Natural killer cell (primary cell): ENCODE results near the gene IQSEC1. TPM values are rescaled to one million over a fixed set of nuclear protein-coding genes. Genes with fewer than 3 reads are reported as not detected.

Experiments
- ATAC-seq, 3 donors: fragments of 150-1000 bp in 2 of 3; fragments of 200-7000 bp in 1 of 3; cut with Tn5 transposase; 1 replicate in 1 of 3; 2 replicates in 2 of 3; pipeline ENCODE4 v1.10.0; 2021; ENCODE audit warnings: mild to moderate bottlenecking in 2 of 3, moderate library complexity in 2 of 3
- DNase-seq, 2 donors: peaks; one replicate each; pipeline versions ENCODE4 v3.0.0 to v3.0.0-alpha.2; 2013 to 2021; ENCODE audit warnings: mixed read lengths in 1 of 2
- H3K27ac ChIP-seq: one replicate; pipeline ENCODE4 v1.5.1; 2013; ENCODE audit warnings: mild to moderate bottlenecking, low read length
- H3K27me3 ChIP-seq: one replicate; pipeline ENCODE4 v1.6.1; 2013; ENCODE audit warnings: low read length; ENCODE audit not compliant: control insufficient read depth, insufficient read depth
- H3K36me3 ChIP-seq: one replicate; pipeline ENCODE4 v1.6.1; 2013; ENCODE audit warnings: low read length; ENCODE audit not compliant: control insufficient read depth, insufficient read depth
- H3K4me1 ChIP-seq: one replicate; pipeline ENCODE4 v1.6.1; 2013; ENCODE audit warnings: low read length; ENCODE audit not compliant: control insufficient read depth, insufficient read depth
- H3K4me3 ChIP-seq: one replicate; pipeline ENCODE4 v1.5.1; 2013; ENCODE audit warnings: low read length
- H3K9me3 ChIP-seq: one replicate; pipeline ENCODE4 v1.6.1; 2013; ENCODE audit warnings: low read length; ENCODE audit not compliant: control insufficient read depth, insufficient read depth
- H3K27ac Mint-ChIP-seq, 2 donors: one replicate each; pipeline ENCODE4 v1.8.0; 2022; ENCODE audit warnings: mild to moderate bottlenecking in 2 of 2, mixed read lengths in 2 of 2, moderate library complexity in 1 of 2
- H3K27me3 Mint-ChIP-seq, 2 donors: one replicate each; pipeline ENCODE4 v1.8.0; 2022; ENCODE audit warnings: low read depth in 2 of 2, mixed read lengths in 2 of 2
- H3K36me3 Mint-ChIP-seq: one replicate; pipeline ENCODE4 v1.8.0; 2022; ENCODE audit warnings: mixed read lengths
- H3K4me1 Mint-ChIP-seq, 2 donors: one replicate each; pipeline ENCODE4 v1.8.0; 2022; ENCODE audit warnings: mixed read lengths in 2 of 2
- H3K4me3 Mint-ChIP-seq: one replicate; pipeline ENCODE4 v1.8.0; 2022; ENCODE audit warnings: mild to moderate bottlenecking, moderate library complexity, mixed read lengths
- H3K9me3 Mint-ChIP-seq, 2 donors: one replicate each; pipeline ENCODE4 v1.8.0; 2022; ENCODE audit warnings: mixed read lengths in 2 of 2
- WGBS: methylation state at CpG from one replicate; pipeline ENCODE4 v1.1.7; 2013; ENCODE audit warnings: missing lambda C conversion rate; ENCODE audit not compliant: insufficient coverage; 5-methylcytosine and 5-hydroxymethylcytosine counted together
- intact Hi-C: fragments of 100-400 bp; cut with micrococcal nuclease; formaldehyde crosslinking; loops from one replicate; pipeline ENCODE4 v1.14.2; 2022
- total RNA-seq, 4 donors: library from RNA; stranded (reverse); fragments of 120-200 nt in 1 of 4; gene quantifications; one replicate each; pipeline versions ENCODE4 v1.2.3 to v1.2.4, GENCODE V29; 2013 to 2022
- TF ChIP-seq, protein P1 (sequence below): fragments of 200-600 bp; IDR thresholded peaks from one replicate; pipeline ENCODE4 v1.8.0; 2022; ENCODE audit warnings: antibody characterized with exemption

IQSEC1 gene
- total RNA-seq, 3 donors from 2014 or later (not counting 1 experiment from before 2014, with no cell fraction given) = 124 to 189 (median 138) TPM

DNA sequence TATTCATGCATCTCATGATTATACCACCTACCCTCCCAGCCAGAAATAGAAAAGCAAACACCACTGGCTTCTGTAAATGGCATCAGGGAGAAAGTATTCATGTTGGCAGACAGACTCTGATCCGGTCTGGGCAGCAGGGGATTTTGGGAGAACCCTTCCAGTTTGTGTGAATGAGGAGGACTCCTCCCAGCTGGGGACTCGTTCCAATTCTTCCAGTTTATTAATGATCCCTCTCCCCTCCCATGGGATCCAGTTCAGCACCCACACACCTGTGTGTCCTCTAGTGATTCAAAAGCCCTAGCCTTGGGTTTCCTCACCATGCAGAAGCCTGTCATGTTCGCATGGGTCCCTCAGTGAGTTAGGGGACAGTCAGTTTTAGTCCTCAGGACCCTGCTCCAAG, 110.9 kb downstream of the IQSEC1 start:
- H3K9me3 ChIP-seq = no peaks in the 10 kb centered on the region
- intact Hi-C loops = no loop called here
- no peaks in the 10 kb centered on the region for H3K36me3 ChIP-seq
- ATAC-seq (no peak), DNase-seq (no peak)
- H3K27ac ChIP-seq = no peak overlapping the region
- Mint-ChIP-seq H3K36me3 (no peaks in the 10 kb centered on the region), H3K4me1 (peaks cover 78 to 94% of the 10 kb centered on the region in 2 donors), H3K27me3 (no peaks in the 10 kb centered on the region), H3K27ac (peak overlapping the region; percentile 78 to 89), H3K9me3 (no peaks in the 10 kb centered on the region), H3K4me3 (peak overlapping the region; percentile 74)
- 97% methylated on average over 3 of the region's 3 CpGs for WGBS
- H3K4me1 ChIP-seq = peaks cover 91% of the 10 kb centered on the region
- H3K27me3 ChIP-seq = no peaks in the 10 kb centered on the region
- no peak overlapping the region for H3K4me3 ChIP-seq
- TF ChIP-seq, protein P1, sequence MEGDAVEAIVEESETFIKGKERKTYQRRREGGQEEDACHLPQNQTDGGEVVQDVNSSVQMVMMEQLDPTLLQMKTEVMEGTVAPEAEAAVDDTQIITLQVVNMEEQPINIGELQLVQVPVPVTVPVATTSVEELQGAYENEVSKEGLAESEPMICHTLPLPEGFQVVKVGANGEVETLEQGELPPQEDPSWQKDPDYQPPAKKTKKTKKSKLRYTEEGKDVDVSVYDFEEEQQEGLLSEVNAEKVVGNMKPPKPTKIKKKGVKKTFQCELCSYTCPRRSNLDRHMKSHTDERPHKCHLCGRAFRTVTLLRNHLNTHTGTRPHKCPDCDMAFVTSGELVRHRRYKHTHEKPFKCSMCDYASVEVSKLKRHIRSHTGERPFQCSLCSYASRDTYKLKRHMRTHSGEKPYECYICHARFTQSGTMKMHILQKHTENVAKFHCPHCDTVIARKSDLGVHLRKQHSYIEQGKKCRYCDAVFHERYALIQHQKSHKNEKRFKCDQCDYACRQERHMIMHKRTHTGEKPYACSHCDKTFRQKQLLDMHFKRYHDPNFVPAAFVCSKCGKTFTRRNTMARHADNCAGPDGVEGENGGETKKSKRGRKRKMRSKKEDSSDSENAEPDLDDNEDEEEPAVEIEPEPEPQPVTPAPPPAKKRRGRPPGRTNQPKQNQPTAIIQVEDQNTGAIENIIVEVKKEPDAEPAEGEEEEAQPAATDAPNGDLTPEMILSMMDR = no peak

DNA sequence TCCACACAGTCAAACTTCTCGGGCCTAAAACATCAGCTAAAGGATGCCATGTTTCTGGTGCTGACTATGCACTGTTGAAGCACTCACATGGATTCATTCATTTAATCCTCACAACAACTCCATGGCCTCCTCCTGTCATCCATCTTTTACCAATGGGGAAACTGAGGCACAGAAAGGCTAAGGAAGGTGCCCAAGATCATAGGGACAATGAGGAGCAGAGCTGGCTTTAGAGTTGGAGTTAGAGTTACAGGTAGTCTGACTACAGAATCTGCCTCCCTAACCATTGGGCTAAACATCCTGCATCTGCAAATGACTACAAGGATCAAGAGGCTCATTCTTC, 111.6 kb downstream of the IQSEC1 start:
- intact Hi-C loops = no loop called here

DNA sequence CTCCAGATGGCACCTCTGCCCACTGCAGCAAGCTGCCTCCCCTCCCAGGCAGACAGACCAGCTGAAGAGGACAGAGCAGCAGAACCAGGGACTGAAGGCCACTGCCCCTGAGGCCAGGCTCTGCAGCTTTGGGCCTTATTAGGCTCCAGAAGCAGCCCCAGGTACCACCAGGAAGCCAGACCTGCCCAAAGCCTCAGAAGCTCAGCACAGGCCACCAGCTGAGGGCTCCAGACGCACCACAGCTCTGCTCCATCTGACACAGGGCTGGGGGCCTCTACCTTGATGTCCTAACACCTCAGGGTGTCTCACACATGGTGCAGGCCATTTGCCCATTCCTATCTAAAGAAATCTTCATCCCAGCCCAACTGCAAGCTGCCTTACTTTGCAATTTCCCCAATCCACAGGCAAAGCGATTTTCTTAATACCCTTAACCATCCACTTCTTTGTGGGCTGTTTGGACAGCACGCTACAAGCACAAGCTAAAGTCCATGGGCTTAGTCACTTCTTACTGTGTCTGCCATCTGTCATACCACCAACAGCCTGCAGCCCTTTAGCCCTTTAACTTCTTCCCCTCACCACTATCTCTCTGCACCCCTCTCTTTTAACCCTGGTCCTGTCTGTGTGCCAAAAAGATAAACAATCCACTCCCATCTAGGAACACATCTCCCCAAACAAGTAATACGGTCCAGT, 112.1 kb downstream of the IQSEC1 start:
- Mint-ChIP-seq H3K27ac (peak overlapping the region; percentile 52 to 63), H3K9me3 (no peaks in the 10 kb centered on the region), H3K27me3 (no peaks in the 10 kb centered on the region), H3K36me3 (no peaks in the 10 kb centered on the region), H3K4me1 (peaks cover 80 to 94% of the 10 kb centered on the region in 2 donors), H3K4me3 (peak overlapping the region; percentile 28)
- WGBS = 85% methylated on average over 4 of the region's 4 CpGs
- Histone ChIP-seq H3K9me3 (no peaks in the 10 kb centered on the region), H3K27me3 (no peaks in the 10 kb centered on the region), H3K4me1 (peaks cover 91% of the 10 kb centered on the region), H3K4me3 (no peak overlapping the region), H3K27ac (no peak overlapping the region), H3K36me3 (no peaks in the 10 kb centered on the region)
- ATAC-seq = no peak
- TF ChIP-seq, protein P1 = no peak
- intact Hi-C loops = no loop called here
- no peak for DNase-seq

More for the DNA sequence above, 111.6 kb downstream of the IQSEC1 start:
- H3K4me1 ChIP-seq = peaks cover 91% of the 10 kb centered on the region
- H3K9me3 Mint-ChIP-seq = no peaks in the 10 kb centered on the region
- H3K9me3 ChIP-seq = no peaks in the 10 kb centered on the region
- TF ChIP-seq, protein P1 = no peak
- H3K27me3 ChIP-seq = no peaks in the 10 kb centered on the region
- H3K4me1 Mint-ChIP-seq = peaks cover 80 to 94% of the 10 kb centered on the region in 2 donors
- ATAC-seq (no peak), DNase-seq (no peak)
- H3K4me3 ChIP-seq = no peak overlapping the region
- peak overlapping the region; percentile 52 to 63 for H3K27ac Mint-ChIP-seq
- no peak overlapping the region for H3K27ac ChIP-seq
- no peaks in the 10 kb centered on the region for H3K36me3 Mint-ChIP-seq
- peak overlapping the region; percentile 28 for H3K4me3 Mint-ChIP-seq
- no peaks in the 10 kb centered on the region for H3K36me3 ChIP-seq
- 100% methylated on average over 1 of the region's 1 CpG for WGBS
- H3K27me3 Mint-ChIP-seq = no peaks in the 10 kb centered on the region

DNA sequence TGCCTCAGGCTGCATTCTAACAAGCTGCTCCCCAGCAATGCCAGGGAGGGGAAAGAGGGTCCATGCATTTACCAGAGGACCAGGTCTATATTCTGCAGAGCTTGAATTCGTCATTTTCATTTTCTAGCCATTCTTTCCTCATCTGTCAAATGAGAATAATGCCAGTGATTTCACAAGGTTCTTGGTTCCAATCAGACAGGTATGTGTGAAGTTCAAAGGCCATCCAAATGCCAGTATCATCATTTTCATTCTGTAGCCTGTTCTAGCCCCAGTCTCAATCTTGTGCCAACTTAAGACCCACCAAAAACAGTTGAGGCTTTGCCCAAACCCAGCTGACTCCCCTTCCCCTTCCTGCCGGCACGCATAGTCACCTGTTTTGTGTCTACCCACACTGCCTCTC, 112.7 kb downstream of the IQSEC1 start:
- TF ChIP-seq, protein P1 = no peak
- H3K9me3 Mint-ChIP-seq = no peaks in the 10 kb centered on the region

More for the DNA sequence above, 112.7 kb downstream of the IQSEC1 start:
- peak overlapping the region; percentile 52 to 63 for H3K27ac Mint-ChIP-seq
- H3K4me3 Mint-ChIP-seq = peak overlapping the region; percentile 56
- no peak overlapping the region for H3K4me3 ChIP-seq
- H3K9me3 ChIP-seq = no peaks in the 10 kb centered on the region
- DNase-seq (no peak), ATAC-seq (no peak)
- no peaks in the 10 kb centered on the region for H3K36me3 ChIP-seq
- H3K36me3 Mint-ChIP-seq = no peaks in the 10 kb centered on the region
- H3K4me1 ChIP-seq = peaks cover 92% of the 10 kb centered on the region
- intact Hi-C loops = no loop called here
- H3K27ac ChIP-seq = no peak overlapping the region
- 60% methylated on average over 3 of the region's 3 CpGs for WGBS
- H3K27me3 ChIP-seq = no peaks in the 10 kb centered on the region
- H3K27me3 Mint-ChIP-seq = no peaks in the 10 kb centered on the region
- peaks cover 76 to 94% of the 10 kb centered on the region in 2 donors for H3K4me1 Mint-ChIP-seq
